H1 (cell line): ENCODE measurements around the gene LTBP1. TPM values are rescaled to one million over a fixed set of nuclear protein-coding genes. Genes with fewer than 3 reads are reported as not detected.

Experiments
- ATF2 ChIP-seq: IDR thresholded peaks from 2 replicates; pipeline ENCODE4 v1.6.1; 2012; ENCODE audit warnings: low read length, inconsistent platforms
- CHD1 ChIP-seq: IDR thresholded peaks from 2 replicates; pipeline ENCODE4 v1.6.1; 2012; ENCODE audit warnings: low read depth, low read length, improper control_type of control experiment
- EGR1 ChIP-seq: IDR thresholded peaks from 2 replicates; pipeline ENCODE4 v1.6.1; 2011; ENCODE audit warnings: low read depth, low read length, borderline replicate concordance
- EZH2 ChIP-seq: fragments of 200-600 bp; sonication (generic); IDR thresholded peaks from 2 replicates; pipeline ENCODE4 v1.7.1; 2012; ENCODE audit warnings: low read depth, mild to moderate bottlenecking, moderate library complexity, low read length, inconsistent platforms; ENCODE audit not compliant: severe bottlenecking
- FOSL1 ChIP-seq: IDR thresholded peaks from 2 replicates; pipeline ENCODE4 v1.6.1; 2011; ENCODE audit warnings: mild to moderate bottlenecking, low read depth, low read length, moderate library complexity; ENCODE audit not compliant: insufficient read depth
- KDM4A ChIP-seq: IDR thresholded peaks from one replicate; pipeline ENCODE4 v1.7.1; 2012; ENCODE audit warnings: low read depth, mild to moderate bottlenecking, moderate library complexity, low read length, inconsistent platforms; ENCODE audit not compliant: severe bottlenecking
- RXRA ChIP-seq: IDR thresholded peaks from 2 replicates; pipeline ENCODE4 v1.6.1; 2011; ENCODE audit warnings: low read depth, mild to moderate bottlenecking, low read length, moderate library complexity; ENCODE audit not compliant: insufficient read depth
- SP1 ChIP-seq: IDR thresholded peaks from 2 replicates; pipeline ENCODE4 v1.6.1; 2011; ENCODE audit warnings: low read depth, low read length
- polyA plus RNA-seq, 7 experiments: library from polyadenylated mRNA; depleted of rRNA in 3 of 7; stranded (reverse) in 5 of 7; unstranded in 2 of 7; fragments of >200 nt in 5 of 7; fragments of 200-250 nt in 2 of 7; gene quantifications; 1 replicate in 5 of 7; 2 replicates in 1 of 7; 4 replicates in 1 of 7; pipeline versions ENCODE4 v1.2.1 to v1.2.3, GENCODE V29; 2011 to 2013; ENCODE audit warnings: missing spikeins in 2 of 7, mixed read lengths in 2 of 7
- total RNA-seq: library from RNA; stranded (reverse); fragmentation: NEBNext Ultra II Directional; extraction: Animal tissue kit (Norgen Biotek cat#: 25700); gene quantifications from 2 replicates; pipeline ENCODE4 v1.2.1, GENCODE V29; 2021

Gene LTBP1
- total and polyA plus RNA-seq, 2 of the 8 experiments (the other 6 are each of a cell fraction or from before 2014, with no cell fraction given): 15.4 to 24.7 TPM

DNA sequence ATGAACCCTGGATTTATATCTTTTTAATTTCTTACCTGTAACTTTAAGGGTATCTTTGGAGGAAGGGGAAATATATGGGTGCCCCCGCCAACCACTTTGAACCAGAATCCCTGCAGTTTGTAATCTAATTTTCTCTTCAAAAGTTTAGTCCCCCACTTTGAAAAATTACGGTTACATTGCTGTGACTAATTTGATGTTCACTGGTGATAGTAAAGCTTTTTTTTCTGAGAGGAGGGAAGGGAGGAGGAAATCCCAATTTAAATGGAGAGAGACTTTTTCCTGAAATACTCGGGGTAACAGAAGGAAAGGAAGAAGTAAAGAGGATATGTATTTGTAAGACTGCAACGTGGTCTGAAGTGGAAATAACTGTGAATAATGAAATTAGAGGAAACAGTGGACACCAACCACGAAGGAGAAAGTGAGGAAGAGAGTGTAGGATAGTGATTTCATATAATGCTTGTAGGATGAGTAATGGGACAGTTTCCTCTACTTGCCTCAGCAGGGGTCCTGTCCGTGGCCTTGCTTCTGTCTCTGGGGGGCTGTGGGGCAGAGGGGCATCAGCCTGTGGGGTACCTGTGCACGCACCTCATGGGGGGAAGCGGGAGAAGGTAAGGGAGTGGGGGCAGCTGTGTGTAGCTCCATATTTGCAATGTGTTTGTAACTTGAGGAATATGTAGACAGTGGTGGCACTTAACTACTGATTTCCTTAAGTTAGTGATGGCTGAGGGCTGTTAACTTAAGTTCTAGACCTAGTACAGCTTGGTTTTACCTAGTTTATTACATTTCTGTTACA, 161.1 kb downstream of the LTBP1 start (continued):
- no peak for TF ChIP-seq RXRA
- TF ChIP-seq CHD1: no peak
- no peak for TF ChIP-seq ATF2
- no peak for TF ChIP-seq EZH2
- TF ChIP-seq KDM4A: no peak
- TF ChIP-seq EGR1: no peak
- no peak for TF ChIP-seq SP1
- TF ChIP-seq FOSL1: no peak
